NCI-H2107 treated with DMSO at 0.1 percent for 48 hours (cell line): ENCODE results near the gene STIMATE.

Experiments
- DNase-seq: peaks from one replicate; lab custom pipeline; 2025; ENCODE audit not compliant: unreplicated experiment; lab: John Stamatoyannopoulos, UW

STIMATE gene

GRCh38 chr3:52871761-52872160 lies 25.6 kb downstream of the STIMATE start:
- DNase-seq = no peak

GRCh38 chr3:52870471-52870870 lies 26.9 kb downstream of the STIMATE start:
- DNase-seq = no peak

- DNase-seq = no peak
Observed at GRCh38 chr3:52866427-52866826, 30.9 kb downstream of the STIMATE start.

- DNase-seq = no peak
Observed at GRCh38 chr3:52865994-52866393, 31.4 kb downstream of the STIMATE start.

- no peak for DNase-seq
Observed at GRCh38 chr3:52860424-52860768, 37.0 kb downstream of the STIMATE start.

GRCh38 chr3:52859686-52860423 lies 37.5 kb downstream of the STIMATE start:
- no peak for DNase-seq

- DNase-seq = no peak
Observed at GRCh38 chr3:52857864-52858263, 39.5 kb downstream of the STIMATE start.

GRCh38 chr3:52857133-52857532 lies 40.2 kb downstream of the STIMATE start:
- DNase-seq = no peak

GRCh38 chr3:52856666-52857065 lies 40.7 kb downstream of the STIMATE start:
- DNase-seq = no peak

GRCh38 chr3:52854013-52854412 lies 43.3 kb downstream of the STIMATE start:
- DNase-seq = no peak

GRCh38 chr3:52852419-52852818 lies 44.9 kb downstream of the STIMATE start:
- no peak for DNase-seq

- peak; percentile 55 for DNase-seq
Observed at GRCh38 chr3:52851348-52851747, 46.0 kb downstream of the STIMATE start.

GRCh38 chr3:52849656-52850055 lies 47.7 kb downstream of the STIMATE start:
- DNase-seq = no peak

- no peak for DNase-seq
Observed at GRCh38 chr3:52848617-52849016, 48.7 kb downstream of the STIMATE start.

GRCh38 chr3:52847726-52848125 lies 49.6 kb downstream of the STIMATE start:
- DNase-seq = no peak

GRCh38 chr3:52847241-52847640 lies 50.1 kb downstream of the STIMATE start:
- no peak for DNase-seq

GRCh38 chr3:52846432-52846965 lies 50.8 kb downstream of the STIMATE start:
- DNase-seq = no peak

GRCh38 chr3:52845691-52846431 lies 51.5 kb downstream of the STIMATE start:
- DNase-seq = no peak

- no peak for DNase-seq
Observed at GRCh38 chr3:52845157-52845556, 52.2 kb downstream of the STIMATE start.

GRCh38 chr3:52844290-52844975 lies 52.9 kb downstream of the STIMATE start:
- no peak for DNase-seq

GRCh38 chr3:52843881-52844280 lies 53.5 kb downstream of the STIMATE start:
- DNase-seq = no peak
